GF-D8 (cell line): ENCODE results near the gene LONP2.
"Not testable (repeated sequence)": the region's sequence is repeated elsewhere in the genome, so short reads cannot be mapped to it uniquely, and the experiment has no call there.

Experiments
- DNase-seq: peaks from one replicate; lab custom pipeline; 2025; lab: John Stamatoyannopoulos, UW

The LONP2 gene

GRCh38 chr16:48335961-48336360 is 91.9 kb downstream of the LONP2 start:
- DNase-seq = no peak

DNA sequence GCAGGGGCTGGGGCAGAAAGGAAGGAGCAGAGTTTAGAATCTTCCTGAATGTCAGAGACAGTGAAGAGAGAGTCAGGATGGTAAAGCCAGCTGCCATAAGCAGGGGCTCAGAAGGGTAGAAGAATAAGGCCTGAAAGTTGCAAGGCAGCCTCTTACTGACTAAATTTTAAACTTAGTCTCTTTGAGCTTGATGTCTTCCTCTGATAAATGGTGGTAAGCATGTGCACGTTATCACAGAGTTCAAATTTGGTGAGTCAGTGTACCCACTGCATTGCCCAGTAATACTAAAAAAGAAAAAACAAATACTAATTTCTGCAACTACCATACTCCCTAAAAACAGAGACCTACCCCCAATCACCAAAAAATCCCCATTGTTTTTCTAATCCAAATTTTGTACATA is 96.0 kb downstream of the LONP2 start:
- no peak for DNase-seq

DNA sequence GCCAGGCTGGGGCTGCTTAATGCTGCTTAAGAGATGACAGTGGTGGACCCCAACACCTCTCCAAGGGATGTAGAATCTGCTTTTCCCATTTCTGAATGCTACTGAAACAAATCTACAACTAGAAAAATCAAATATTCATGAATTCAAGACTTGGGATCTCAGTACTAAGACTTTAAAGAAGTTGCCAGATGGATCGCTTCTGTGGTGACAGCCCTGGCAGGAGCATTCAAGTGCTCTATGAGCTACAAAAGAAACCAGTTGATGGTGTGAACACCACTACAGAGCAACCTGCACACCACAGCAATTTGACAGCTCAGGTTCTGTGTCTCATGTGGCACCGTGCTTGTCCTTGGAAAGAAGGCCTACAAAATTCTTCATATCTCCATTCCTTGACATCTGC is 98.5 kb downstream of the LONP2 start:
- DNase-seq = no peak

DNA sequence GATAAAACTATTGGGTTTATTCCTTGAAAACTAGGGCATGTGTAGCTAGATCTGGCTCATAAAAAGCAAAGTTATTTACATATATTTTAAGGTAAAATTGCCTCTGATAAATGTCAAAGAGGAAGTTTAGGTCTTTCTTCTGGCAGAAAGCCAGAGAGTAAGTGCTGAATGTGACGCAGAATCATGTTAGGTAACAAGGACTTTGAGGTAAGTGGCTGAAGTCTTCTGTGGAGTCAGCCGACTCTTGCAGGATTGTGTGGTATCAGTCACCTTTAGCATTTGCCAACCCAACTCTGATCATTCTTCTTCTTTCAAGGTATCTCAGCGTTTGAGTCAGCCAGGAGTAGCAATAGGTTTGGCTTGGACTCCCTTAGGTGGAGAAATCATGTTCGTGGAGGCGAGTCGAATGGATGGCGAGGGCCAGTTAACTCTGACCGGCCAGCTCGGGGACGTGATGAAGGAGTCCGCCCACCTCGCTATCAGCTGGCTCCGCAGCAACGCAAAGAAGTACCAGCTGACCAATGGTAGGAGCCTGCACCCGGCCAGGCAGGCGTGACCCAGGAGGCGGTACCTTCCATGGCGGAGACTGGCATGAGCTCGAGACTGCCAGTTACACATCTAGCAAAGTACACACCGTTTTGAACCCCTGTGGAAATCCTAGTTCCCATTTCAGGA is 103.2 kb downstream of the LONP2 start:
- no peak for DNase-seq

- DNase-seq = no peak
These were observed 103.9 kb downstream of the LONP2 start for GRCh38 chr16:48347980-48348379.

GRCh38 chr16:48350736-48351135 is 106.6 kb downstream of the LONP2 start:
- no peak for DNase-seq

GRCh38 chr16:48352648-48353390 is 108.7 kb downstream of the LONP2 start:
- DNase-seq = no peak

- peak; percentile 12 for DNase-seq
These were observed 109.6 kb downstream of the LONP2 start for GRCh38 chr16:48353565-48354163.

DNA sequence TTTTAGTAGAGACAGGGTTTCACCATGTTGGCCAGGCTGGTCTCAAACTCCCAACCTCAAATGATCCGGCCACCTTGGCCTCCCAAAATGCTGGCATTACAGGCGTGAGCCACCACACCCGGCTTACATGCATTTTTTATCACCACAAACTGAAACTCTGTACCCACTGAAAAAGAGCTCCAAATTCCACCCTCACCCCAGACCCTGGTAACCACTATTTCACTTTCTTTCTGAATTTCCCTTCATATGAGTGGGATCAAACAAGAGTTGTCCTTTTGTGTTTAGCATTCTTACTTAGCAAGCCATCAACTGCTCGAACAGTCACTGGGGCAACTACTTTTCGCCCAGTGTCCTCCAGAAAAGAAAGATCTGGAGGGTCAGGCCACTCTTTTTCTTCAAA is 110.3 kb downstream of the LONP2 start:
- not testable (repeated sequence) for DNase-seq

GRCh38 chr16:48354877-48355855 is 111.1 kb downstream of the LONP2 start:
- no peak for DNase-seq

GRCh38 chr16:48356633-48357376 is 112.7 kb downstream of the LONP2 start:
- no peak for DNase-seq

- DNase-seq = no peak
These were observed 114.3 kb downstream of the LONP2 start for GRCh38 chr16:48358419-48358818.

- DNase-seq = no peak
These were observed 115.9 kb downstream of the LONP2 start for GRCh38 chr16:48359983-48360382.

GRCh38 chr16:48361012-48361411 is 116.9 kb downstream of the LONP2 start:
- no peak for DNase-seq

DNA sequence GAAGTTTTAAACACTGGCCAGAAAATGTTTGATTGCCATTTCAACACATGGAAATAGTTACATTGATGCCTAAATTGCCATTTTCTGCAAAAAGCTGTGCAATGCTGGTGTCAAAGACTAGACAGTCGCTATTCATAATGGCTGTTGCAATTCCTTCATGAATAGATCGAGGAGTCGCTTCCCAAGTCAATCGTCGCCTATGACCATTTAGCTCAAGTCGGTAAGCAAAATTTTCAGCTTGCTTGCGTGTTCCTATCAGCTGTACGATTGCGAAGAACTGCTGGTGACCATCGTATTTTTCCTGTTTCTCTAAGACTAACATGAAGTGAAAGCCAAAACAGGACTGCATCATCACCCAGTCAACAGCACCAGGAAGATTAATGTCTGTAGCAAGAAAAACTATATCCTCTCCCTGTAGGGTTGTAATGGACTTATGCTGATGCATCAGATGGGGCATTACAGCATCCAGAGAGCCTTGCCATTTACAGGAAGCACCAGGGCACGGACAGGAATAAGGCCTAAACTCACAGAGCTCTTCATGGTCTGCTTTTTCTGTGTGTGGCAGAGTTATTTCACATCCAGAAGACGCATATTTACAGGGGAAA is 117.5 kb downstream of the LONP2 start:
- no peak for DNase-seq

DNA sequence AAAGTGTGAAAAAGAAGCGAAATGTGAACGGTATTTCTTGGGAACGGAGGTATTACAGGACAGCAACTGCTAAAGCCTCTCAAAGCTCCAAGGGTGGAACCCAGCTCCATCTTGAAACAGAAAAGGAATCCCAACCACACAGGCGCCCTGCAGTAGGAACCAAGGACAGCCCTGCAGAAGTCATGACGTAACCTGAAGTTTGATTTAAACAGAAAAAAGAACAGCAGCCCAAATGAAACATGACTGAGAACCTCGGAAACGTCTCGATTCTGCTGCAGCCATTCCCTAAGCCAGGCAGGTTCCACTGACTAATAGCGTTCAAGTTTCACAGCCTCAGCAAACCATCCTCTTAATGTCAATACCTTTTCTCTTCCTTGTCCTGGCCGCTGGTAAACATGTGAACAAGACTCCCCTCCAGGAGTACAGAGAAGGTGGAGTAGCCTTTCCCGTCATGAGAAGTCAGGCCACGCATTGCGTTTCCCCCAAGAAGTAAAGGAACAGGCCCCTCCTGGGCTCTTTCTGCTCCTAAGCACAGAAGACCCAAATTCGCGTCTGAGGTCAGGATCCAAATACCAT is 121.0 kb downstream of the LONP2 start:
- no peak for DNase-seq

DNA sequence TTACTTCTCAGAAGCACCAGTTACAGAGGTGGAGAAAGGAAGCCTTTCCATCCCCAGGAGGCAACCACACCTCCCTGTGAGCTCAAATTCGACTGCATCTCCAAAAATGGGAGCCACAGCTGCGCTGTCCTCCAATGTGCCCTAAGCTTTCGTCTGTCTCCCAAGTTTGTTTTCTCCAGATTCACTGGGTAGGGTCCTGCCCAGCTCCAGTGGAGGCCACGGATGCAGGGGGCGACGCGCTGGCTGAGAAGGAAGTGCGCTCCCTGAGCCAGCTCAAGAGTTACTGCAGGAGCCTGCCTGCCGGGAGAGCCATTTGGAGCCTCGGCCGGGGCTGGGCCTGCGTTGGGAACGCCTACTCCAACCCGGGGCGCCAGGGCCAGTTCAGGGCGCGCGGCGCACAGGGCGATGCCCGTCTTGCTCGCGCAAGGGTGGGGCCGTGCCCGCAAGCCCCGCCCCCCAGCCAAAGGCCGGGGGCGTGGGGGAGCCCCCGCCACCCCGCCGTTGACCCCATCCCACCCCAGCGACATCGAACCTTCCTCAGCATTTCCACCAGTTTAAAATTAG is 121.6 kb downstream of the LONP2 start:
- no peak for DNase-seq

GRCh38 chr16:48366165-48367093 is 122.3 kb downstream of the LONP2 start:
- DNase-seq = peak; percentile 42

DNA sequence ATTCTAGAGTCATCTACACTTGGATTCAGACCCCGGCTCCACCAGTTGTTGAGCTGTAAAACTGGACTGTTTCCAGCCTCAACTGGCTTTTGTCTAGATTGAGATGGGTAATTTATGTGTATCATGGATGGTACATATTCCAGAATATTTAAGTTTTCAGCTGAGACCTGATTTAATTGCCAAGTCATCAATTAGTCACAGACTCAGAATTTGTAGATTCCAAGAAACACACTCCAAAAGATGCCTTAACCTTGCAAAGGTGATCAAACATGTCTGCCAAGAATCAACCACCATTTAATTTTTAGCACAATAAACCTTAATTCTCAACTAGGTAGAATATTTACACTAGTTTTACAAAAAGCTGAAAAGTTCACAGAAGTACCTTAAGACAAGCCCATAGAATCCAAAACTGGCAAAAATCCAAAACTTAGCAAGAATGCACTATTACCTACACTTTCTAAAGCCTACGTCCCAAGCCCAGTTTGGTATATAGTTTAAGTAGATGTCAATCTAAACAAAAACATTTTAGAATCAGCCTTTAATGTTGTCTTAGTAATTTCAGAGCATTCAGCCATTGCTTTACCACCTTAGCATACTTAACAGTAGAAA is 123.4 kb downstream of the LONP2 start:
- DNase-seq = no peak
